T47D (cell line): ENCODE results near the gene SLC7A8.
"Not testable (repeated sequence)": the region's sequence is repeated elsewhere in the genome, so short reads cannot be mapped to it uniquely, and the experiment has no call there.

Experiments
- DNase-seq, 2 experiments: peaks; one replicate each; pipeline versions ENCODE4 v3.0.0 to v3.0.0-alpha.2; 2011 to 2012; ENCODE audit warnings: low read depth in 1 of 2, low spot score in 1 of 2
- JUND ChIP-seq: IDR thresholded peaks from 2 replicates; pipeline ENCODE4 v1.6.1; 2012; ENCODE audit warnings: low read depth
- in situ Hi-C: cut with HindIII; loops from 2 replicates; pipeline ENCODE4 v1.10.0; 2016; ENCODE audit warnings: low sequenced_read_pairs, low pct_unique_long_range_greater_than_20kb

SLC7A8 gene

GRCh38 chr14:23183479-23183878 lies at the start of gene SLC7A8:
Gene SLC7A8, minus strand, starts transcription at chr14:23183660. Its CDS starts 746 bp downstream, at chr14:23182914.
- in situ Hi-C loops: no loop called here
- TF ChIP-seq JUND: no peak
- peak in 1 of 2 experiments; percentile 44 for DNase-seq

GRCh38 chr14:23232241-23232808 lies 48.9 kb upstream of the SLC7A8 start:
- DNase-seq, in situ Hi-C loops: not testable (repeated sequence)

GRCh38 chr14:23228812-23229211 lies 45.4 kb upstream of the SLC7A8 start:
- DNase-seq: no peak
- no peak for TF ChIP-seq JUND
- in situ Hi-C loops: no loop called here

GRCh38 chr14:23227566-23227965 lies 44.1 kb upstream of the SLC7A8 start:
- in situ Hi-C loops: no loop called here
- no peak for DNase-seq
- no peak for TF ChIP-seq JUND

GRCh38 chr14:23224958-23225357 lies 41.5 kb upstream of the SLC7A8 start:
- DNase-seq: not testable (repeated sequence)

GRCh38 chr14:23219075-23219474 lies 35.6 kb upstream of the SLC7A8 start:
- no peak for TF ChIP-seq JUND
- DNase-seq: no peak
- in situ Hi-C loops: no loop called here

More at GRCh38 chr14:23224958-23225357, 41.5 kb upstream of the SLC7A8 start:
- in situ Hi-C loops: not testable (repeated sequence)

- no peak for TF ChIP-seq JUND
- in situ Hi-C loops: no loop called here
- no peak for DNase-seq
Measured at GRCh38 chr14:23217032-23218020, 33.9 kb upstream of the SLC7A8 start.

GRCh38 chr14:23215421-23215820 lies 32.0 kb upstream of the SLC7A8 start:
- no peak for TF ChIP-seq JUND
- no peak for DNase-seq
- in situ Hi-C loops: no loop called here

GRCh38 chr14:23209651-23210423 lies 26.4 kb upstream of the SLC7A8 start:
- TF ChIP-seq JUND: no peak
- no peak for DNase-seq
- in situ Hi-C loops: no loop called here

GRCh38 chr14:23208324-23208723 lies 24.9 kb upstream of the SLC7A8 start:
- in situ Hi-C loops: no loop called here

GRCh38 chr14:23207146-23207540 lies 23.7 kb upstream of the SLC7A8 start:
- no peak for DNase-seq
- TF ChIP-seq JUND: no peak
- in situ Hi-C loops: no loop called here

More at GRCh38 chr14:23208324-23208723, 24.9 kb upstream of the SLC7A8 start:
- no peak for DNase-seq
- no peak for TF ChIP-seq JUND

GRCh38 chr14:23206422-23207145 lies 23.1 kb upstream of the SLC7A8 start:
- no peak for DNase-seq
- TF ChIP-seq JUND: no peak
- in situ Hi-C loops: no loop called here
